ENCODE results near the gene RDH12.
"Not testable (repeated sequence)": the region's sequence is repeated elsewhere in the genome, so short reads cannot be mapped to it uniquely, and the experiment has no call there.

Gene RDH12

DNA sequence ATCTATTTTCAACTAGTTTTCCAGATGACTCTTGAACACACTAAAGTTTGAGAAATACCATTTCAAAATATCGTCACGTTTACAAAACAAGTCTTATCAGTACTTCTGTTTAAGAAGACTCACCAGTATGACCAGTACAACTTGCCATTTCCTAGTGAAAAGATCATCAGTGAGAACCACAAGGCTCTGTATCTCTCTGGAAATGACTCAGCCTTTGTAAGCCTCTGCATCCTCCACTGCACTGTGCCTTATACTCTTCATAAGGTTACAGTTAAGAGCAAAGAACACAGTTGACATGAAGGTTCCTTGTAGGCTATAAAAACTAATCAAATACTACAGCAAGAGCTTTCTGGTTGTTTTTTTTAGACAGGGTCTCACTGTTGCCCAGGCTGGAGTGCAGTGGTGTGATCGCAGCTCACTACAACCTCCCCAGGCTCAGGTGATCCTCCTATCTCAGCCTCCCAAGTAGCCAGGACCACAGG lies 21.5 kb upstream of the RDH12 start:
- Mint-ChIP-seq H3K27ac (ENCODE audit: low read depth) (peak overlapping the region; percentile 22), H3K9me3 (no peaks in the 10 kb centered on the region), H3K4me1 (peaks cover 11% of the 10 kb centered on the region), H3K36me3 (ENCODE audit: insufficient read depth) (peaks cover 30% of the 10 kb centered on the region), H3K27me3 (no peaks in the 10 kb centered on the region), H3K4me3 (no peak overlapping the region)
- ATAC-seq (replicated peaks; ENCODE audit: extremely low read depth, poor library complexity, severe bottlenecking), result peak; percentile 83
- DNase-seq (ENCODE audit: low spot score in 2 of 2), result no peak

- DNase-seq (ENCODE audit: low spot score in 2 of 2) (no peak), ATAC-seq (replicated peaks; ENCODE audit: extremely low read depth, poor library complexity, severe bottlenecking) (no peak)
- Mint-ChIP-seq H3K9me3 (no peaks in the 10 kb centered on the region), H3K27ac (ENCODE audit: low read depth) (peak overlapping the region; percentile 22), H3K4me1 (peaks cover 11% of the 10 kb centered on the region), H3K4me3 (no peak overlapping the region), H3K27me3 (no peaks in the 10 kb centered on the region), H3K36me3 (ENCODE audit: insufficient read depth) (peaks cover 29% of the 10 kb centered on the region)
Observed at GRCh38 chr14:67680941-67681340, 20.7 kb upstream of the RDH12 start.

DNA sequence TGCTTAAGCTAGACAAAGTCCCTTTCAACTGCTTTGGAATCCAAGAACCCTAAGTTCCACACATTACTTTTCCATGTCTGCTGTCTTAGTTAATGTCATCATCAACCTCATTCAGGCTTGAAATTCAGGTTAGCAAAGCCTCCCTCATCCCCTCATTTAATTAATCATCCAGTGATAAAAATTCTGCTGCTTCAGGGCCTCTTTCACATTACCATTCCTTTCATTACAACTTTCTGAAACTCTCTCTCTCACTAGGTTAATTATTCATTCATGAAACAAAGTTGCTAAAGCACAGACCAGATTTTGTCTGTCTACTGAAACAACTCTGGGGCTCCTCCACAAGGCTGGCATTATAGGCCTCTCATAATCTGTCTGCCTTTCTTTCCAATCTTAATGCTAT lies 17.8 kb upstream of the RDH12 start:
- no peak overlapping the region for H3K4me3 Mint-ChIP-seq
- no peak overlapping the region for H3K27ac Mint-ChIP-seq (ENCODE audit: low read depth)
- DNase-seq (ENCODE audit: low spot score in 2 of 2) (no peak), ATAC-seq (replicated peaks; ENCODE audit: extremely low read depth, poor library complexity, severe bottlenecking) (no peak)
- peaks cover 44% of the 10 kb centered on the region for H3K36me3 Mint-ChIP-seq (ENCODE audit: insufficient read depth)
- no peaks in the 10 kb centered on the region for H3K27me3 Mint-ChIP-seq
- peaks cover 6% of the 10 kb centered on the region for H3K4me1 Mint-ChIP-seq
- H3K9me3 Mint-ChIP-seq, result no peaks in the 10 kb centered on the region

GRCh38 chr14:67690011-67690410 lies 11.7 kb upstream of the RDH12 start:
- Mint-ChIP-seq H3K9me3 (no peaks in the 10 kb centered on the region), H3K4me3 (no peak overlapping the region), H3K27me3 (no peaks in the 10 kb centered on the region), H3K4me1 (peaks cover 13% of the 10 kb centered on the region), H3K27ac (ENCODE audit: low read depth) (no peak overlapping the region), H3K36me3 (ENCODE audit: insufficient read depth) (peaks cover 53% of the 10 kb centered on the region)
- ATAC-seq (replicated peaks; ENCODE audit: extremely low read depth, poor library complexity, severe bottlenecking), result no peak
- no peak for DNase-seq (ENCODE audit: low spot score in 2 of 2)

DNA sequence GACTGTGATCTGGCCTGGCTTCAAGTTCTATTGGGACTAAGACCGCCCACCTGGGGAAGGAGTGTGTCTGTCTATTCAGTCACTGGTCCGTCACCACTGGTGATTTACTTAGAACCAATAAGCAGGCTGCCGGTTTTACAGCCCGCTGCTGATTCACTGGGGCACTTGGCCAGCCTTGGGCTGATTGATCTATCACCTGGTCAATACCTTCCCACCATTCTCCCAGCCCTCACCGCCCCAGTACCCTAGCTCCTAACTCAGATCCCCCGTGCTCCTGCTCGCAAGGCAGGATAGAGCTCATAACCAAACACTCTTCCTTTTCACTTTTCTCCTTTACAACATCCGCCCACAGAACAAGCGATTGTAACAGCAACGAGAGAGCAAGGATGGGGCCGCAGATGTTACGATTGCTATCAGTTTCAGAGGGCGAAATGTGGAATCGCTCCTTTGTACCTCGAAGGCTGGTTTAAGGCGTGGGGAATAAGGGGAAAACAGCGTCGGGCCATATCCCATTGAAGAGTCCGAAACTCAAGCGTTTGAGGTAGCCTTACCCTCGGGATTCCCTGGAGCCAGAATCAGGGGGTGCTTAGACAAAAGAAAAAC lies 6.8 kb upstream of the RDH12 start:
- Mint-ChIP-seq H3K27ac (ENCODE audit: low read depth) (peak overlapping the region; percentile 49), H3K27me3 (no peaks in the 10 kb centered on the region), H3K4me3 (peak overlapping the region; percentile 83), H3K9me3 (no peaks in the 10 kb centered on the region), H3K4me1 (peaks cover 15% of the 10 kb centered on the region), H3K36me3 (ENCODE audit: insufficient read depth) (peaks cover 24% of the 10 kb centered on the region)
- DNase-seq (ENCODE audit: low spot score in 2 of 2) (peak; percentile 26 to 37), ATAC-seq (replicated peaks; ENCODE audit: extremely low read depth, poor library complexity, severe bottlenecking) (peak; percentile 74)

GRCh38 chr14:67695394-67695949 lies 6.2 kb upstream of the RDH12 start, which contains the start of gene RDH11:
TSS of gene RDH11 (minus strand) at chr14:67695764. CDS start at chr14:67695703, 61 bp downstream.
- peak; percentile 57 to 71 for DNase-seq (ENCODE audit: low spot score in 2 of 2)
- peaks cover 18% of the 10 kb centered on the region for H3K36me3 Mint-ChIP-seq (ENCODE audit: insufficient read depth)
- H3K9me3 Mint-ChIP-seq, result no peaks in the 10 kb centered on the region
- H3K4me3 Mint-ChIP-seq, result peak within 1 kb of the TSS; percentile 83
- peak within 1 kb of the TSS; percentile 49 for H3K27ac Mint-ChIP-seq (ENCODE audit: low read depth)
- no peaks in the 10 kb centered on the region for H3K27me3 Mint-ChIP-seq
- H3K4me1 Mint-ChIP-seq, result peaks cover 15% of the 10 kb centered on the region
- peak; percentile 95 for ATAC-seq (replicated peaks; ENCODE audit: extremely low read depth, poor library complexity, severe bottlenecking)

- Mint-ChIP-seq H3K36me3 (ENCODE audit: insufficient read depth) (peaks cover 9% of the 10 kb centered on the region), H3K27ac (ENCODE audit: low read depth) (no peak overlapping the region), H3K4me1 (peaks cover 10% of the 10 kb centered on the region), H3K27me3 (no peaks in the 10 kb centered on the region), H3K4me3 (no peak overlapping the region), H3K9me3 (no peaks in the 10 kb centered on the region)
- no peak for ATAC-seq (replicated peaks; ENCODE audit: extremely low read depth, poor library complexity, severe bottlenecking)
- no peak for DNase-seq (ENCODE audit: low spot score in 2 of 2)
Observed at GRCh38 chr14:67697006-67697405, 4.7 kb upstream of the RDH12 start.

- Mint-ChIP-seq H3K4me1 (peaks cover 10% of the 10 kb centered on the region), H3K9me3 (no peaks in the 10 kb centered on the region), H3K36me3 (ENCODE audit: insufficient read depth) (peaks cover 4% of the 10 kb centered on the region), H3K4me3 (no peak overlapping the region), H3K27ac (ENCODE audit: low read depth) (no peak overlapping the region), H3K27me3 (no peaks in the 10 kb centered on the region)
- no peak for DNase-seq (ENCODE audit: low spot score in 2 of 2)
- no peak for ATAC-seq (replicated peaks; ENCODE audit: extremely low read depth, poor library complexity, severe bottlenecking)
Observed at GRCh38 chr14:67698179-67698578, 3.5 kb upstream of the RDH12 start.

DNA sequence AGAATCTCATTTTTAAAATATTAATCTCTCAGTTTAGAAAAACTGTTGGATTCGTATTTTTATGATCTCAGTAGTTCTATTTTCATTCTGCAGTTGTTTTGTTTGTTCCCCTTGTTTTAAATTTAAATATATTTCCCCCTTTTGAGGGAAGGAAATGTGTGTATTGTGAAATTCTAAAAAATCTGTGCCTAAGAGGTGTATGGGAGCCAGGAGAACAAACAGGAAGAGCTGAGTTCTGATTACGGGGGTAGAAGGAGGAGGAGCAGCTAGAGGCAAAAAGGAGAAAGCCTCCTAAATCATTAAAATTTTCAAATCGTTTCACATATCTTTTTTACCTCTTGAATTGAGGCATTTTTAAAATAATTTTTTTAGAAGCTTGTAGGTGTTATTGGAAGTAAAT lies 2.3 kb downstream of the RDH12 start:
- Mint-ChIP-seq H3K4me3 (no peak overlapping the region), H3K9me3 (no peaks in the 10 kb centered on the region), H3K27ac (ENCODE audit: low read depth) (no peak overlapping the region), H3K36me3 (ENCODE audit: insufficient read depth) (no peaks in the 10 kb centered on the region), H3K27me3 (peaks cover 11% of the 10 kb centered on the region), H3K4me1 (no peaks in the 10 kb centered on the region)
- no peak for DNase-seq (ENCODE audit: low spot score in 2 of 2)
- no peak for ATAC-seq (replicated peaks; ENCODE audit: extremely low read depth, poor library complexity, severe bottlenecking)

- H3K9me3 Mint-ChIP-seq, result no peaks in the 10 kb centered on the region
- ATAC-seq (replicated peaks; ENCODE audit: extremely low read depth, poor library complexity, severe bottlenecking) (no peak), DNase-seq (ENCODE audit: low spot score in 2 of 2) (peak in 1 of 2 donors; percentile 26)
- no peaks in the 10 kb centered on the region for H3K4me1 Mint-ChIP-seq
- peaks cover 11% of the 10 kb centered on the region for H3K27me3 Mint-ChIP-seq
- no peak overlapping the region for H3K4me3 Mint-ChIP-seq
- H3K36me3 Mint-ChIP-seq (ENCODE audit: insufficient read depth), result no peaks in the 10 kb centered on the region
- H3K27ac Mint-ChIP-seq (ENCODE audit: low read depth), result no peak overlapping the region
Observed at GRCh38 chr14:67704484-67705089, 2.9 kb downstream of the RDH12 start.

GRCh38 chr14:67705211-67705610 lies 3.5 kb downstream of the RDH12 start:
- Mint-ChIP-seq H3K36me3 (ENCODE audit: insufficient read depth) (no peaks in the 10 kb centered on the region), H3K27me3 (peaks cover 11% of the 10 kb centered on the region), H3K4me1 (no peaks in the 10 kb centered on the region), H3K9me3 (no peaks in the 10 kb centered on the region), H3K4me3 (no peak overlapping the region), H3K27ac (ENCODE audit: low read depth) (no peak overlapping the region)
- ATAC-seq (replicated peaks; ENCODE audit: extremely low read depth, poor library complexity, severe bottlenecking) (no peak), DNase-seq (ENCODE audit: low spot score in 2 of 2) (no peak)

- not testable (repeated sequence) for H3K4me1 Mint-ChIP-seq; DNase-seq (ENCODE audit: low spot score in 2 of 2); H3K4me3 Mint-ChIP-seq; ATAC-seq (replicated peaks; ENCODE audit: extremely low read depth, poor library complexity, severe bottlenecking); H3K36me3 Mint-ChIP-seq (ENCODE audit: insufficient read depth); H3K27ac Mint-ChIP-seq (ENCODE audit: low read depth); H3K27me3 Mint-ChIP-seq; H3K9me3 Mint-ChIP-seq
Observed at GRCh38 chr14:67709346-67709745, 7.7 kb downstream of the RDH12 start.

- not testable (repeated sequence) for H3K36me3 Mint-ChIP-seq (ENCODE audit: insufficient read depth); H3K27ac Mint-ChIP-seq (ENCODE audit: low read depth); H3K27me3 Mint-ChIP-seq; ATAC-seq (replicated peaks; ENCODE audit: extremely low read depth, poor library complexity, severe bottlenecking); H3K4me1 Mint-ChIP-seq; H3K9me3 Mint-ChIP-seq; H3K4me3 Mint-ChIP-seq; DNase-seq (ENCODE audit: low spot score in 2 of 2)
Observed at GRCh38 chr14:67709796-67710195, 8.1 kb downstream of the RDH12 start.

All from central memory CD8-positive, alpha-beta T cell (primary cell).